Duodenal mucosa (tissue), 2 donors: ENCODE results near the gene CST8.
"Not testable (repeated sequence)": the region's sequence is repeated elsewhere in the genome, so short reads cannot be mapped to it uniquely, and the experiment has no call there.

Experiments used
- H3K27ac ChIP-seq: one replicate; pipeline ENCODE4 v1.7.0; 2013; ENCODE audit warnings: low read depth, low read length
- H3K27me3 ChIP-seq, 2 donors: one replicate each; pipeline ENCODE4 v1.7.0; 2013; ENCODE audit warnings: low read length in 2 of 2, control low read depth in 1 of 2; ENCODE audit not compliant: insufficient read depth in 2 of 2, control insufficient read depth in 1 of 2
- H3K36me3 ChIP-seq, 2 donors: one replicate each; pipeline ENCODE4 v1.7.0; 2013; ENCODE audit warnings: low read length in 2 of 2, control low read depth in 1 of 2; ENCODE audit not compliant: insufficient read depth in 2 of 2, control insufficient read depth in 1 of 2
- H3K4me1 ChIP-seq, 2 donors: one replicate each; pipeline ENCODE4 v1.7.0; 2013; ENCODE audit warnings: low read length in 2 of 2, control low read depth in 1 of 2; ENCODE audit not compliant: insufficient read depth in 2 of 2, control insufficient read depth in 1 of 2
- H3K4me3 ChIP-seq, 2 donors: one replicate each; pipeline ENCODE4 v1.7.0; 2013; ENCODE audit warnings: low read length in 2 of 2, low read depth in 1 of 2
- H3K9ac ChIP-seq, 2 donors: one replicate each; pipeline ENCODE4 v1.7.0; 2013; ENCODE audit warnings: low read length in 2 of 2, low read depth in 1 of 2
- H3K9me3 ChIP-seq, 2 donors: one replicate each; pipeline ENCODE4 v1.7.0; 2013; ENCODE audit warnings: low read length in 2 of 2, control low read depth in 1 of 2; ENCODE audit not compliant: control insufficient read depth in 1 of 2

CST8 gene

GRCh38 chr20:23452776-23453175, 38.1 kb upstream of the CST8 start, which contains the start of gene CST11:
TSS of gene CST11 (minus strand) at chr20:23452876. CDS start at chr20:23452811, 65 bp downstream.
- Histone ChIP-seq H3K9me3 (peaks cover 0 to 3% of the 10 kb centered on the region in 2 donors), H3K4me1 (no peaks in the 10 kb centered on the region), H3K27ac (no peak within 1 kb of the TSS), H3K36me3 (no peaks in the 10 kb centered on the region), H3K4me3 (no peak within 1 kb of the TSS), H3K9ac (no peak within 1 kb of the TSS), H3K27me3 (peaks cover 0 to 5% of the 10 kb centered on the region in 2 donors)

GRCh38 chr20:23453549-23454543, 37.1 kb upstream of the CST8 start:
- Histone ChIP-seq H3K4me1 (no peaks in the 10 kb centered on the region), H3K9me3 (peaks cover 0 to 3% of the 10 kb centered on the region in 2 donors), H3K36me3 (no peaks in the 10 kb centered on the region), H3K27ac (no peak overlapping the region), H3K4me3 (no peak overlapping the region), H3K9ac (no peak overlapping the region), H3K27me3 (peaks cover 3 to 5% of the 10 kb centered on the region in 2 donors)

- no peak overlapping the region for H3K27ac ChIP-seq
- no peak overlapping the region for H3K4me3 ChIP-seq
- H3K9ac ChIP-seq: no peak overlapping the region
Measured at GRCh38 chr20:23454816-23455215, 36.1 kb upstream of the CST8 start.

GRCh38 chr20:23455639-23456038, 35.3 kb upstream of the CST8 start:
- H3K9me3 ChIP-seq: peaks cover 0 to 3% of the 10 kb centered on the region in 2 donors
- no peaks in the 10 kb centered on the region for H3K36me3 ChIP-seq
- H3K27ac ChIP-seq: no peak overlapping the region
- H3K4me1 ChIP-seq: no peaks in the 10 kb centered on the region
- no peak overlapping the region for H3K4me3 ChIP-seq
- H3K9ac ChIP-seq: no peak overlapping the region
- peaks cover 3 to 5% of the 10 kb centered on the region in 2 donors for H3K27me3 ChIP-seq

More at GRCh38 chr20:23454816-23455215, 36.1 kb upstream of the CST8 start:
- Histone ChIP-seq H3K9me3 (peaks cover 0 to 3% of the 10 kb centered on the region in 2 donors), H3K27me3 (peaks cover 3 to 5% of the 10 kb centered on the region in 2 donors), H3K4me1 (no peaks in the 10 kb centered on the region), H3K36me3 (no peaks in the 10 kb centered on the region)

- Histone ChIP-seq H3K4me3 (no peak overlapping the region), H3K36me3 (no peaks in the 10 kb centered on the region), H3K9ac (no peak overlapping the region), H3K27ac (no peak overlapping the region), H3K4me1 (no peaks in the 10 kb centered on the region), H3K9me3 (peaks cover 0 to 3% of the 10 kb centered on the region in 2 donors), H3K27me3 (peaks cover 3 to 5% of the 10 kb centered on the region in 2 donors)
Measured at GRCh38 chr20:23456409-23456808, 34.5 kb upstream of the CST8 start.

GRCh38 chr20:23456873-23457272, 34.0 kb upstream of the CST8 start:
- Histone ChIP-seq H3K36me3 (no peaks in the 10 kb centered on the region), H3K4me1 (no peaks in the 10 kb centered on the region), H3K27me3 (peaks cover 3 to 5% of the 10 kb centered on the region in 2 donors), H3K4me3 (no peak overlapping the region), H3K27ac (no peak overlapping the region), H3K9ac (no peak overlapping the region), H3K9me3 (peaks cover 0 to 3% of the 10 kb centered on the region in 2 donors)

GRCh38 chr20:23459461-23460150, 31.3 kb upstream of the CST8 start:
- Histone ChIP-seq H3K4me1 (no peaks in the 10 kb centered on the region), H3K9me3 (peaks cover 0 to 3% of the 10 kb centered on the region in 2 donors), H3K4me3 (no peak overlapping the region), H3K36me3 (no peaks in the 10 kb centered on the region), H3K27me3 (peaks cover 0 to 3% of the 10 kb centered on the region in 2 donors), H3K27ac (no peak overlapping the region), H3K9ac (no peak overlapping the region)

GRCh38 chr20:23461180-23461579, 29.7 kb upstream of the CST8 start:
- Histone ChIP-seq H3K4me3 (no peak overlapping the region), H3K27ac (no peak overlapping the region), H3K9me3 (peaks cover 3 to 6% of the 10 kb centered on the region in 2 donors), H3K4me1 (no peaks in the 10 kb centered on the region), H3K27me3 (peaks cover 0 to 3% of the 10 kb centered on the region in 2 donors), H3K36me3 (no peaks in the 10 kb centered on the region), H3K9ac (no peak overlapping the region)

GRCh38 chr20:23466961-23467360, 24.0 kb upstream of the CST8 start:
- not testable (repeated sequence) for H3K27me3 ChIP-seq, H3K36me3 ChIP-seq, H3K27ac ChIP-seq, H3K4me3 ChIP-seq, H3K4me1 ChIP-seq, H3K9ac ChIP-seq
- peaks cover 8 to 13% of the 10 kb centered on the region in 2 donors for H3K9me3 ChIP-seq

- H3K27me3 ChIP-seq, H3K27ac ChIP-seq, H3K4me1 ChIP-seq, H3K9me3 ChIP-seq, H3K9ac ChIP-seq, H3K4me3 ChIP-seq, H3K36me3 ChIP-seq: not testable (repeated sequence)
Measured at GRCh38 chr20:23472306-23472705, 18.6 kb upstream of the CST8 start.
